HepG2 (cell line): ENCODE data around the gene SFT2D1. TPM values are rescaled to one million over a fixed set of nuclear protein-coding genes. Genes with fewer than 3 reads are reported as not detected.

Experiments used
- EEA1 ChIP-seq: sonication (generic); formaldehyde crosslinking; IDR thresholded peaks from 2 replicates; pipeline ENCODE4 v1.5.1; 2020; ENCODE audit warnings: mild to moderate bottlenecking, missing genetic modification reagents, borderline replicate concordance
- ETV6 ChIP-seq: sonication (generic); formaldehyde crosslinking; conservative IDR thresholded peaks from 2 replicates; pipeline ENCODE4 v1.4.0; 2020; ENCODE audit warnings: missing genetic modification reagents
- HDAC1 ChIP-seq: sonication (generic); formaldehyde crosslinking; IDR thresholded peaks from 2 replicates; pipeline ENCODE4 v1.5.1; 2020; ENCODE audit warnings: mild to moderate bottlenecking, missing genetic modification reagents
- KDM3A ChIP-seq: IDR thresholded peaks from 2 replicates; pipeline ENCODE4 v1.6.1; 2018; ENCODE audit warnings: low read depth, missing compliant biosample characterization
- NFE2L2 ChIP-seq: fragments of 150-350 bp; IDR thresholded peaks from 2 replicates; pipeline ENCODE4 v1.6.1; 2014; ENCODE audit warnings: low read length
- RELA ChIP-seq: sonication (generic); formaldehyde crosslinking; IDR thresholded peaks from 2 replicates; pipeline ENCODE4 v1.4.0; 2020; ENCODE audit warnings: missing genetic modification reagents
- SMAD3 ChIP-seq: sonication (generic); formaldehyde crosslinking; IDR thresholded peaks from 2 replicates; pipeline ENCODE4 v1.4.0; 2020; ENCODE audit warnings: missing genetic modification reagents
- STAG1 ChIP-seq: sonication (generic); formaldehyde crosslinking; IDR thresholded peaks from 2 replicates; pipeline ENCODE4 v1.4.0; 2020; ENCODE audit warnings: missing genetic modification reagents
- ZNF20 ChIP-seq: sonication (generic); formaldehyde crosslinking; IDR thresholded peaks from 2 replicates; pipeline ENCODE4 v1.4.0; 2020; ENCODE audit warnings: mild to moderate bottlenecking, moderate library complexity, missing genetic modification reagents
- ZNF362 ChIP-seq: sonication (generic); formaldehyde crosslinking; IDR thresholded peaks from 2 replicates; pipeline ENCODE4 v1.4.0; 2020; ENCODE audit warnings: missing genetic modification reagents, mild to moderate bottlenecking, borderline replicate concordance
- ZNF605 ChIP-seq: sonication (generic); formaldehyde crosslinking; IDR thresholded peaks from 2 replicates; pipeline ENCODE4 v1.8.0; 2022; ENCODE audit warnings: mild to moderate bottlenecking, missing genetic modification reagents
- ZNF616 ChIP-seq: sonication (generic); formaldehyde crosslinking; IDR thresholded peaks from 2 replicates; pipeline ENCODE4 v1.5.0; 2020; ENCODE audit warnings: low read depth, mild to moderate bottlenecking, missing genetic modification reagents
- ZNF782 ChIP-seq: sonication (generic); formaldehyde crosslinking; IDR thresholded peaks from 2 replicates; pipeline ENCODE4 v1.4.0; 2020; ENCODE audit warnings: missing genetic modification reagents, mild to moderate bottlenecking, borderline replicate concordance
- polyA plus RNA-seq, 8 experiments: library from polyadenylated mRNA; depleted of rRNA in 3 of 8; stranded (reverse) in 7 of 8; unstranded in 1 of 8; fragments of >200 nt; fragmentation: Illumina TruSeq in 4 of 8; extraction: Trizol in 4 of 8; gene quantifications; 2 replicates each; pipeline versions ENCODE4 v1.2.1 to v1.2.3, GENCODE V29; 2011 to 2016; ENCODE audit warnings: low read depth in 4 of 8, missing spikeins in 1 of 8, mixed read lengths in 1 of 8; ENCODE audit not compliant: insufficient read depth in 1 of 8
- total RNA-seq, 5 experiments: library from RNA; depleted of rRNA; stranded (reverse); fragments of >200 nt; fragmentation: Illumina TruSeq; extraction: Trizol; gene quantifications; 2 replicates each; pipeline ENCODE4 v1.2.3, GENCODE V29; 2016; ENCODE audit warnings: low read depth in 1 of 5
- TF ChIP-seq, protein P1 (sequence below): sonication (generic); formaldehyde crosslinking; IDR thresholded peaks from 2 replicates; pipeline ENCODE4 v1.4.0; 2020; ENCODE audit warnings: mild to moderate bottlenecking, missing genetic modification reagents, borderline replicate concordance
- TF ChIP-seq, protein P2 (sequence below): sonication (generic); formaldehyde crosslinking; IDR thresholded peaks from 2 replicates; pipeline ENCODE4 v1.4.0; 2020; ENCODE audit warnings: missing genetic modification reagents
- TF ChIP-seq, protein P3 (sequence below): sonication (generic); formaldehyde crosslinking; IDR thresholded peaks from 2 replicates; pipeline ENCODE4 v1.5.0; 2020; ENCODE audit warnings: mild to moderate bottlenecking, low read depth, missing genetic modification reagents, borderline replicate concordance
- TF ChIP-seq, protein P4 (sequence below): IDR thresholded peaks from 2 replicates; pipeline ENCODE4 v1.6.1; 2016; ENCODE audit warnings: mild to moderate bottlenecking
- TF ChIP-seq, protein P5 (sequence below): sonication (generic); formaldehyde crosslinking; IDR thresholded peaks from 2 replicates; pipeline ENCODE4 v1.4.0; 2020; ENCODE audit warnings: missing genetic modification reagents

The SFT2D1 gene
- total and polyA plus RNA-seq, 2 of the 13 experiments (the other 11 are each of a cell fraction or from before 2014, with no cell fraction given), result 115 to 147 TPM

DNA sequence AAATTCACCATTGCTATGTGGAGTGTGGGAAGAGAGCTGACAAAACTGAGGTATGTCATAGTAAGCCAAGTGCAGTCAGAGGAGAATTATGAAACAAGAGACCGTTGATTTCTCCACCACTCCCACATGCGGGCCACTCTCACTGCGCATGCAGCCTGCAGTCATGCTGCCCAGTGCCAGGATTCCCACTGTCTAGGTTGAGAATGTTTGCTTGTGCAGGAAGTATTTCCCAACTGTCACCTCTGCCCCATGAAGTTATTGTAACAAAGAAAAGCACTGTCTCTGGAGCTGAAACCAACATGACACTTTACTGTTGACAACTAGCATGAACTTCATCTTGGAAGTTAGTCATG is 18.7 kb upstream of the SFT2D1 start (continued):
- TF ChIP-seq, protein P1, sequence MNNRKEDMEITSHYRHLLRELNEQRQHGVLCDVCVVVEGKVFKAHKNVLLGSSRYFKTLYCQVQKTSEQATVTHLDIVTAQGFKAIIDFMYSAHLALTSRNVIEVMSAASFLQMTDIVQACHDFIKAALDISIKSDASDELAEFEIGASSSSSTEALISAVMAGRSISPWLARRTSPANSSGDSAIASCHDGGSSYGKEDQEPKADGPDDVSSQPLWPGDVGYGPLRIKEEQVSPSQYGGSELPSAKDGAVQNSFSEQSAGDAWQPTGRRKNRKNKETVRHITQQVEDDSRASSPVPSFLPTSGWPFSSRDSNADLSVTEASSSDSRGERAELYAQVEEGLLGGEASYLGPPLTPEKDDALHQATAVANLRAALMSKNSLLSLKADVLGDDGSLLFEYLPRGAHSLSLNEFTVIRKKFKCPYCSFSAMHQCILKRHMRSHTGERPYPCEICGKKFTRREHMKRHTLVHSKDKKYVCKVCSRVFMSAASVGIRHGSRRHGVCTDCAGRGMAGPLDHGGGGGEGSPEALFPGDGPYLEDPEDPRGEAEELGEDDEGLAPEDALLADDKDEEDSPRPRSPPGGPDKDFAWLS, result no peak
- TF ChIP-seq KDM3A (peak; percentile 92), ZNF20 (CRISPR knock-in tag) (0 out of 2 replicates have a peak, but pooled peaks have one; percentile 44), ZNF616 (CRISPR knock-in tag) (0 out of 2 replicates have a peak, but pooled peaks have one; percentile 69), ETV6 (CRISPR knock-in tag) (peak; percentile 68; the same call in 1 of the 2 replicates), SMAD3 (peak; percentile 99), RELA (no peak), ZNF782 (CRISPR knock-in tag) (no peak), NFE2L2 (no peak), ZNF362 (CRISPR knock-in tag) (no peak), HDAC1 (CRISPR knock-in tag) (peak; percentile 93), EEA1 (CRISPR knock-in tag) (no peak), ZNF605 (CRISPR knock-in tag) (peak; percentile 94), STAG1 (CRISPR knock-in tag) (peak; percentile 48)
- TF ChIP-seq, protein P2, sequence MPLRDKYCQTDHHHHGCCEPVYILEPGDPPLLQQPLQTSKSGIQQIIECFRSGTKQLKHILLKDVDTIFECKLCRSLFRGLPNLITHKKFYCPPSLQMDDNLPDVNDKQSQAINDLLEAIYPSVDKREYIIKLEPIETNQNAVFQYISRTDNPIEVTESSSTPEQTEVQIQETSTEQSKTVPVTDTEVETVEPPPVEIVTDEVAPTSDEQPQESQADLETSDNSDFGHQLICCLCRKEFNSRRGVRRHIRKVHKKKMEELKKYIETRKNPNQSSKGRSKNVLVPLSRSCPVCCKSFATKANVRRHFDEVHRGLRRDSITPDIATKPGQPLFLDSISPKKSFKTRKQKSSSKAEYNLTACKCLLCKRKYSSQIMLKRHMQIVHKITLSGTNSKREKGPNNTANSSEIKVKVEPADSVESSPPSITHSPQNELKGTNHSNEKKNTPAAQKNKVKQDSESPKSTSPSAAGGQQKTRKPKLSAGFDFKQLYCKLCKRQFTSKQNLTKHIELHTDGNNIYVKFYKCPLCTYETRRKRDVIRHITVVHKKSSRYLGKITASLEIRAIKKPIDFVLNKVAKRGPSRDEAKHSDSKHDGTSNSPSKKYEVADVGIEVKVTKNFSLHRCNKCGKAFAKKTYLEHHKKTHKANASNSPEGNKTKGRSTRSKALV (CRISPR knock-in tag), result peak; percentile 95
- TF ChIP-seq, protein P3, sequence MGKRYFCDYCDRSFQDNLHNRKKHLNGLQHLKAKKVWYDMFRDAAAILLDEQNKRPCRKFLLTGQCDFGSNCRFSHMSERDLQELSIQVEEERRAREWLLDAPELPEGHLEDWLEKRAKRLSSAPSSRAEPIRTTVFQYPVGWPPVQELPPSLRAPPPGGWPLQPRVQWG (CRISPR knock-in tag), result no peak
- TF ChIP-seq, protein P4, sequence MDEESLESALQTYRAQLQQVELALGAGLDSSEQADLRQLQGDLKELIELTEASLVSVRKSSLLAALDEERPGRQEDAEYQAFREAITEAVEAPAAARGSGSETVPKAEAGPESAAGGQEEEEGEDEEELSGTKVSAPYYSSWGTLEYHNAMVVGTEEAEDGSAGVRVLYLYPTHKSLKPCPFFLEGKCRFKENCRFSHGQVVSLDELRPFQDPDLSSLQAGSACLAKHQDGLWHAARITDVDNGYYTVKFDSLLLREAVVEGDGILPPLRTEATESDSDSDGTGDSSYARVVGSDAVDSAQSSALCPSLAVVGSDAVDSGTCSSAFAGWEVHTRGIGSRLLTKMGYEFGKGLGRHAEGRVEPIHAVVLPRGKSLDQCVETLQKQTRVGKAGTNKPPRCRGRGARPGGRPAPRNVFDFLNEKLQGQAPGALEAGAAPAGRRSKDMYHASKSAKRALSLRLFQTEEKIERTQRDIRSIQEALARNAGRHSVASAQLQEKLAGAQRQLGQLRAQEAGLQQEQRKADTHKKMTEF (CRISPR knock-in tag), result peak; percentile 97
- TF ChIP-seq, protein P5, sequence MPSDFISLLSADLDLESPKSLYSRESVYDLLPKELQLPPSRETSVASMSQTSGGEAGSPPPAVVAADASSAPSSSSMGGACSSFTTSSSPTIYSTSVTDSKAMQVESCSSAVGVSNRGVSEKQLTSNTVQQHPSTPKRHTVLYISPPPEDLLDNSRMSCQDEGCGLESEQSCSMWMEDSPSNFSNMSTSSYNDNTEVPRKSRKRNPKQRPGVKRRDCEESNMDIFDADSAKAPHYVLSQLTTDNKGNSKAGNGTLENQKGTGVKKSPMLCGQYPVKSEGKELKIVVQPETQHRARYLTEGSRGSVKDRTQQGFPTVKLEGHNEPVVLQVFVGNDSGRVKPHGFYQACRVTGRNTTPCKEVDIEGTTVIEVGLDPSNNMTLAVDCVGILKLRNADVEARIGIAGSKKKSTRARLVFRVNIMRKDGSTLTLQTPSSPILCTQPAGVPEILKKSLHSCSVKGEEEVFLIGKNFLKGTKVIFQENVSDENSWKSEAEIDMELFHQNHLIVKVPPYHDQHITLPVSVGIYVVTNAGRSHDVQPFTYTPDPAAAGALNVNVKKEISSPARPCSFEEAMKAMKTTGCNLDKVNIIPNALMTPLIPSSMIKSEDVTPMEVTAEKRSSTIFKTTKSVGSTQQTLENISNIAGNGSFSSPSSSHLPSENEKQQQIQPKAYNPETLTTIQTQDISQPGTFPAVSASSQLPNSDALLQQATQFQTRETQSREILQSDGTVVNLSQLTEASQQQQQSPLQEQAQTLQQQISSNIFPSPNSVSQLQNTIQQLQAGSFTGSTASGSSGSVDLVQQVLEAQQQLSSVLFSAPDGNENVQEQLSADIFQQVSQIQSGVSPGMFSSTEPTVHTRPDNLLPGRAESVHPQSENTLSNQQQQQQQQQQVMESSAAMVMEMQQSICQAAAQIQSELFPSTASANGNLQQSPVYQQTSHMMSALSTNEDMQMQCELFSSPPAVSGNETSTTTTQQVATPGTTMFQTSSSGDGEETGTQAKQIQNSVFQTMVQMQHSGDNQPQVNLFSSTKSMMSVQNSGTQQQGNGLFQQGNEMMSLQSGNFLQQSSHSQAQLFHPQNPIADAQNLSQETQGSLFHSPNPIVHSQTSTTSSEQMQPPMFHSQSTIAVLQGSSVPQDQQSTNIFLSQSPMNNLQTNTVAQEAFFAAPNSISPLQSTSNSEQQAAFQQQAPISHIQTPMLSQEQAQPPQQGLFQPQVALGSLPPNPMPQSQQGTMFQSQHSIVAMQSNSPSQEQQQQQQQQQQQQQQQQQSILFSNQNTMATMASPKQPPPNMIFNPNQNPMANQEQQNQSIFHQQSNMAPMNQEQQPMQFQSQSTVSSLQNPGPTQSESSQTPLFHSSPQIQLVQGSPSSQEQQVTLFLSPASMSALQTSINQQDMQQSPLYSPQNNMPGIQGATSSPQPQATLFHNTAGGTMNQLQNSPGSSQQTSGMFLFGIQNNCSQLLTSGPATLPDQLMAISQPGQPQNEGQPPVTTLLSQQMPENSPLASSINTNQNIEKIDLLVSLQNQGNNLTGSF, result peak; percentile 64; the same call in 1 of the 2 replicates
